Effector memory CD4-positive, alpha-beta T cell (primary cell): Measurements from ENCODE around the gene MPI.

Experiments
- DNase-seq, 3 donors: peaks; one replicate each; pipeline ENCODE4 v3.0.0-alpha.2; 2020
- H3K27ac ChIP-seq: 2 replicates; pipeline ENCODE4 v1.7.0; 2013; ENCODE audit warnings: mild to moderate bottlenecking, low read length, moderate library complexity; ENCODE audit not compliant: insufficient read depth, poor library complexity, severe bottlenecking
- H3K27me3 ChIP-seq: replicated peaks from 2 replicates; pipeline ENCODE4 v1.7.0; 2013; ENCODE audit warnings: mild to moderate bottlenecking, low read length; ENCODE audit not compliant: insufficient read depth, control insufficient read depth, poor library complexity, severe bottlenecking
- H3K36me3 ChIP-seq: 2 replicates; pipeline ENCODE4 v1.7.0; 2013; ENCODE audit warnings: mild to moderate bottlenecking, low read length, moderate library complexity; ENCODE audit not compliant: control insufficient read depth, insufficient read depth
- H3K4me1 ChIP-seq: 2 replicates; pipeline ENCODE4 v1.7.0; 2013; ENCODE audit warnings: low read length, mild to moderate bottlenecking; ENCODE audit not compliant: control insufficient read depth, insufficient read depth, poor library complexity, severe bottlenecking
- H3K4me3 ChIP-seq: 2 replicates; pipeline ENCODE4 v1.7.0; 2013; ENCODE audit warnings: low read length, low read depth, mild to moderate bottlenecking; ENCODE audit not compliant: insufficient read depth, poor library complexity, severe bottlenecking
- H3K9me3 ChIP-seq: 2 replicates; pipeline ENCODE4 v1.7.0; 2013; ENCODE audit warnings: mild to moderate bottlenecking, low read length, moderate library complexity; ENCODE audit not compliant: control insufficient read depth

The MPI gene

GRCh38 chr15:74863239-74864056 lies 26.4 kb upstream of the MPI start:
- Histone ChIP-seq H3K27me3 (no peaks in the 10 kb centered on the region), H3K36me3 (no peaks in the 10 kb centered on the region), H3K9me3 (no peaks in the 10 kb centered on the region), H3K4me3 (no peak overlapping the region), H3K27ac (no peak overlapping the region), H3K4me1 (peaks cover 44% of the 10 kb centered on the region)
- DNase-seq: no peak

DNA sequence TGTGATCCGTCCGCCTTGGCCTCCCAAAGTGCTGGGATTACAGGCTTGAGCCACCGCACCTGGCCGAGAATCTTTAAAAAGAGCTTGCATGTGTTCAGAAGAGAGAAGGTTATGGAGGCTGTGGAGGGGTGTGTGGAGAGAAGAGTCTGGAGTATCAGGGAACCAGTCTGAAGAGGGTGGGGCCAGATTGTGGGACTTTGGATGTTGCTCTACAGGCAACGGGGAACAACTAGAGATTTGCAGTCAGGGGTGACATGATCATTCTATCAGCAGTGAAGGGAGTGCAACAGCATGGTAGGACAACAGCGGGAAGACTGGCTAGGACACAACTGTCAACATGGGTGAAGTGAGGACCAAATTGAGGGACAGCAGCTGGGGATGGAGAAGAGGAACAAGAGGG lies 25.5 kb upstream of the MPI start:
- Histone ChIP-seq H3K27me3 (no peaks in the 10 kb centered on the region), H3K4me1 (peaks cover 49% of the 10 kb centered on the region), H3K27ac (no peak overlapping the region), H3K4me3 (no peak overlapping the region), H3K36me3 (no peaks in the 10 kb centered on the region), H3K9me3 (no peaks in the 10 kb centered on the region)
- DNase-seq: no peak

DNA sequence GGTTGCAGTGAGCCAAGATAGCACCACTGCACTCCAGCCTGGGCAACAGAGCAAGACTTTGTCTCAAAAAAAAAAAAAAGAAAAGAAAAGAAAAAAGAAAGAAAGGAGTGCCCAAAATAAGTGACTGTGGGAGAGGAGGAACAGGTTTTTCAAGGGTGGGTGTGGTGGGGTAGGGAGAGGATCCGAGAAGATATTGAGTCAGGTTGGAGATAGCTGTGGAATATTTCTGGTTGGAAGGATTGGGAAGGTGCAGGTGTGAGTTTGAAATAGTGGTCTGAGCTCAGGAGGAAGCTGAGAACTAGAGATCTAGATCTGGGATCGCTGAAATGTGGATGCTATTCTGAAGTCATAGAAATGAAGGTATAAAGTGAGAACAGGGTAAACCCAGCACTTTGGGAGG lies 24.5 kb upstream of the MPI start:
- Histone ChIP-seq H3K4me1 (peaks cover 51% of the 10 kb centered on the region), H3K9me3 (no peaks in the 10 kb centered on the region)

GRCh38 chr15:74866090-74866489 lies 23.8 kb upstream of the MPI start:
- Histone ChIP-seq H3K27me3 (no peaks in the 10 kb centered on the region), H3K9me3 (no peaks in the 10 kb centered on the region), H3K4me1 (peaks cover 59% of the 10 kb centered on the region), H3K36me3 (no peaks in the 10 kb centered on the region), H3K4me3 (no peak overlapping the region), H3K27ac (no peak overlapping the region)
- no peak for DNase-seq

More for the DNA sequence above, 24.5 kb upstream of the MPI start:
- Histone ChIP-seq H3K36me3 (no peaks in the 10 kb centered on the region), H3K27ac (no peak overlapping the region), H3K4me3 (no peak overlapping the region), H3K27me3 (no peaks in the 10 kb centered on the region)
- DNase-seq: no peak

DNA sequence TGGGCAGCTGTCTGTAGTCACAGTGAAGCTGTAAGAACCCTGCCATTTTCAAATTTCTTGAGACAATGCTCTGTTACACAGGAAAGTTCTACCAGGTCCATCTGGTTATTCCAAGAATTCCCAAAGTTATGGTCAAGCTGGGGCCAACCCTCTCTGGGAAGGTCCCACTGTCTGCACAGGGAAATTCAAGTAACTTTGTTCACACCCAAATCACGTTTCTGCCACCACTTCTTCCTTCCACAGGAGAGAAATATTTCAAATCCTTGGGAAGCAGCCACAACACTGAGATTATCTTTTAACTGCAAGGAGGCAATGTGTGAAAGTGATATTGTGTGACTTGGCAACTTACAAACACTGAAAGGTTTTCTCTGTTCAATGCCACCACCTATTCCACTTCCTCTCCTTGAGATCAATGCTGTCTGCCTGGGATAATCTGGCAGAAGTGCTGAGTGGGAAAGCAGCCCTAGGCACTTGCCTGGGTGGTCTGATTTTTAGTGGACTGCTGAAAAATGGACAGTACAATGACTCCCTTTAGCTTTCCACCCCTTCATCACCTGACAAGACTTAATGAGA lies 22.3 kb upstream of the MPI start:
- DNase-seq: no peak
- Histone ChIP-seq H3K27me3 (no peaks in the 10 kb centered on the region), H3K9me3 (no peaks in the 10 kb centered on the region), H3K27ac (peak overlapping the region; percentile 7), H3K4me1 (peaks cover 66% of the 10 kb centered on the region), H3K4me3 (peak overlapping the region; percentile 9), H3K36me3 (no peaks in the 10 kb centered on the region)

- H3K4me3 ChIP-seq: peak overlapping the region; percentile 9
- H3K27me3 ChIP-seq: no peaks in the 10 kb centered on the region
- peak overlapping the region; percentile 7 for H3K27ac ChIP-seq
- peaks cover 66% of the 10 kb centered on the region for H3K4me1 ChIP-seq
- H3K36me3 ChIP-seq: no peaks in the 10 kb centered on the region
- DNase-seq: no peak
- no peaks in the 10 kb centered on the region for H3K9me3 ChIP-seq
Measured at GRCh38 chr15:74868059-74868458, 21.8 kb upstream of the MPI start.

DNA sequence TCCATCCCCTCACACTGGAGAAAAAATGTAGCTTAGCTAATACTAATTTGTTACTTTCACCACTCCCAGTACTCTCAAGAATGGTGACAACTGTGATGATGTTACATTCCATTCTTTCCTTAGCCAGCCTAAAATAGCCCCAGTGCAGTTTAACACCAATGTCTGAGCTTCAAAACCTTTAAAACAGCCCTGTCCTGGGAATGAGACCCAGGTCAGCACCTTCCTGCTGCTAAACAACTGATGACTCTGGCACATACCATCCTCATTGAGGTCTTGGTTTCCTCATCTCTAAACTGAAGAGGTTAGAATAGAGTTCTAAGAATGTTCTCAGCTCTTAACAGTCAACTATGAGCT lies 20.5 kb upstream of the MPI start:
- Histone ChIP-seq H3K9me3 (no peaks in the 10 kb centered on the region), H3K4me1 (peaks cover 59% of the 10 kb centered on the region)

DNA sequence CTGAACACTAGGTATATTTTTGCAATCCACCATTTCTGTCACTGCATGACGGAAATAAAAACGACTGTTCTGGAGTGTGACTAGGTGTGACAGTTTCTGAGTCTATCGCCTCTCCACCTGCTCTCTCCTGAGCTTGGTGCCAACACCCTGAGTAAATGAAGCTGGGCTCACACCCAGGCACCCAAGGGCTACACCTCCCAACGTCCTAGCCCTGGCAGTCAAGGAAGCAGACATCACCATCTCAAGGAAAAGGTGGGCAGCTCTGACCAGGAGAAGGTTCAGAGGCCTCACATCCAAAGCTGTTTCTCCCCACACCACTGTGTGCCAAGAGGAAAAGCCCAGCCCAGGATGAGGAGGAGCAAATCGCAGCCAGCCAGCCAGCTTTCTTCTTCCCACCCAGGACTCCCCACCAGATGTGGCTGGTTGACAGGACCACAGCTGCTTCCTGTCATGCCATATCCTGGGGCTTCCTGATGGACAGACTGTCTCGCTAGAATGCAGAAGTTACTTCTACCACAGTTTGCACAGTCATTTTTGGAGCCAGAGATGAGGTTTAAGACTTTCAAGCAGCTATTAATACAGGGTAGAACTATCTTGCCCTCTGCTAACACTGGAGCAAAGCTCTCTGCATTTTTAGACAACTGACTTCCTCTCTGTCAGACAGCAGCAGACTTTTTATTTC lies 20.0 kb upstream of the MPI start:
- peak overlapping the region; percentile 11 for H3K27ac ChIP-seq
- no peak overlapping the region for H3K4me3 ChIP-seq
- H3K9me3 ChIP-seq: no peaks in the 10 kb centered on the region
- no peaks in the 10 kb centered on the region for H3K27me3 ChIP-seq
- peaks cover 55% of the 10 kb centered on the region for H3K4me1 ChIP-seq
- no peak for DNase-seq
- no peaks in the 10 kb centered on the region for H3K36me3 ChIP-seq

More for the DNA sequence above, 20.5 kb upstream of the MPI start:
- no peak overlapping the region for H3K4me3 ChIP-seq
- H3K27ac ChIP-seq: peak overlapping the region; percentile 11
- H3K36me3 ChIP-seq: no peaks in the 10 kb centered on the region
- H3K27me3 ChIP-seq: no peaks in the 10 kb centered on the region
- DNase-seq: no peak

DNA sequence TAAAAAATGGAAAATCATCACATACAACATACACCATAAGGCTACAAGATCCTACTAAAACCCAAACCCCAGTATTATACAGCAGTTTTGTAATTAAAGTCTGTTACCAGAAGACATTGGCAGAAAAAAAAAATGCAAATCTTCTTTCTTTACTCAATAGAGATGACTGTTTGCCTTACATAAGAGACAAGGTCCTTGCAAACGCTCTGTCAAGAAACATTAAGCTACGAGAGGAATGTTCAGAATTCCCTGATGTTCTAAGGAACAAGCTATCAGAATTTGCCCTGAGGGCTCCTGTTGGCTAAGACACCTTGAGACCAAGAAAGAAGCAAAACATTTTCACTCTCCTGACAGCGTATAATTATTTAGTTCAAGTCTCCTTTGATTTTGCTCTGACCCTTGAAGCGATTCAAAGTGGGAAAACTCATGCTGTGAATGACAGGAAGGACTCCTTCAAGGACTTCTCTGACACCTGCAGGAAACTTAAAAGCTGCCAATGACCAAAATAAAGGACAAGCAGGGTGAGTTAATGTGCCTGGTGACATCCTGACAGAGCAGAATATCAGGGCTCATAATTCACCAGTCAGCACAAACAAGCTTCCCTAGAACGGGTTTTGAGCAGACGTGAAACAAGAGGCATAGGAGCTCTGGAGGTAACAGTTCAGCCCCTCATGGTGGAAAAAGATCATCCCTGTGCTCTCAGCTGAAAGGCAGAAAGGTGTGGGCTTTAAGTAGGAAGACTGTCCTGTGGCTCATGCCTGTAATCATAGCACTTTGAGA lies 19.2 kb upstream of the MPI start:
- Histone ChIP-seq H3K27me3 (no peaks in the 10 kb centered on the region), H3K36me3 (no peaks in the 10 kb centered on the region), H3K9me3 (no peaks in the 10 kb centered on the region), H3K4me3 (peak overlapping the region; percentile 22), H3K27ac (peak overlapping the region; percentile 39), H3K4me1 (peaks cover 54% of the 10 kb centered on the region)
- DNase-seq: no peak
